SK-N-MC (cell line): ENCODE measurements around the gene CA10.

Experiments used
- EZH2 ChIP-seq: fragments of 200-600 bp; sonication (generic); IDR thresholded peaks from one replicate; pipeline ENCODE4 v1.6.1; 2017; ENCODE audit warnings: antibody characterized with exemption
- FOXP2 ChIP-seq: optimal IDR thresholded peaks from 2 replicates; pipeline ENCODE3; 2011; ENCODE audit warnings: mild to moderate bottlenecking, moderate library complexity; ENCODE audit not compliant: insufficient read depth; ENCODE audit errors: extremely low read length, control extremely low read depth
- POLR2AphosphoS5 ChIP-seq: IDR thresholded peaks from 2 replicates; pipeline ENCODE4 v1.6.1; 2012; ENCODE audit warnings: mild to moderate bottlenecking, low read depth, low read length, borderline replicate concordance

DNA sequence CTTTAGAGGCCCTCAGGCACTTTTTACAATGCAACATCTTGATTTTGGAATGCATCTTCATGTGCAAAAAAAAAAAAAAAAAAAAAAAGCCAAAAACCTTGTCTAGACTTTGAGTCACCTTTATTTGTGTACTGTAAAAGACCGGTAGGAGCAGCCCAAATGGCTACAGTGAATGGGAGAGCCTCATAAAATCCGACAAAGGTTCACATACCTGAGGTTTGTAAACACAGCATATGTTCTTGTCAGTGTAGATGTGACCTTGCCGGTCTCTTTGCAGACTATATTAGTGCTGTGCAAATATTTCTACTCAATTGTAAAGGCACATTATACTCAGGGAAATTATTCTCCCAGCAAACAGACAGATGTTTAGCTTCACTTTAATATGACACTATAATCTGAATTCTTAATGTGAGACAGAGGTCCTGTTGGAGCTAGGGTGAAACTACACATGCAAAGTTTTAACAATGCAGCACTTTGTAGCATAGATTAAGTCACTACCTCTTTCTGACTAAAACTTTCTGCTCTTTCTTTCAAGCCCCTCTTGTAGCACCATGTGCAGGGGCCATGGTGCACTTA, 211.3 kb downstream of the CA10 start:
- TF ChIP-seq EZH2: no peak
- no peak for TF ChIP-seq POLR2AphosphoS5
- no peak for TF ChIP-seq FOXP2
